GM12864 (cell line): Measurements from ENCODE around the gene HEG1.
"Not testable (repeated sequence)": the region's sequence is repeated elsewhere in the genome, so short reads cannot be mapped to it uniquely, and the experiment has no call there.

Experiments
- DNase-seq: peaks from one replicate; pipeline ENCODE4 v3.0.0-alpha.2; 2011; ENCODE audit warnings: low read depth
- H3K4me3 ChIP-seq: 2 replicates; pipeline ENCODE4 v1.5.1; 2011; ENCODE audit warnings: mild to moderate bottlenecking, low read depth, low read length, control low read depth
- CTCF ChIP-seq: IDR thresholded peaks from 2 replicates; pipeline ENCODE4 v1.5.1; 2011; ENCODE audit warnings: low read depth, mild to moderate bottlenecking, moderate library complexity, low read length, control low read depth, inconsistent platforms; ENCODE audit errors: missing control alignments

HEG1 gene

GRCh38 chr3:124963755-124964154 lies 92.0 kb downstream of the HEG1 start:
- no peak for TF ChIP-seq CTCF
- DNase-seq = no peak
- no peak overlapping the region for H3K4me3 ChIP-seq

DNA sequence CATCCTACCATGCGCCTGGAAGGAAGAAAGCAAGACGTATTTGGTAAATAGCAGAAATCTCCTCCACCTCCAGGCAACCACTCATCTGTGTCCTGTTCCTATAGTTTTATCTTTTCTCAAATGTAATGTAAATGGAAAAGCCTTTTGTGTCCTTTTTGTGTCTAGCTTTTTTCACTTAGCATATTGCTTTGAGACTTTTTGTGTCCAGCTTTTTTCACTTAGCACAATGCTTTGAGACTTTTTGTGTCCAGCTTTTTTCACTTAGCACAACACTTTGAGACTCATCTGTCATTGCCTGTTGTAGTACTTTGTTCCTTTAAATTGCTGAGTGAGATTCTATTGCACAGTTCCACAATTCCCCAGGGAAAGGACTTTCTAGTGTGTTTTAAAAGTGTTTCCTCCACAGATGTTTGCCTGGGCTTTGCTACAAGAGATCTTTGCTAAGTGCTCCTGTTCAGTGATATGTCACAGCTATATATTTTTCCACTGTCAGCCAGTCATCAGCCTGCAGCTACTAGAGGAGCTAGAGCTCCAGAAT lies 93.3 kb downstream of the HEG1 start:
- H3K4me3 ChIP-seq = no peak overlapping the region
- no peak for TF ChIP-seq CTCF
- no peak for DNase-seq

DNA sequence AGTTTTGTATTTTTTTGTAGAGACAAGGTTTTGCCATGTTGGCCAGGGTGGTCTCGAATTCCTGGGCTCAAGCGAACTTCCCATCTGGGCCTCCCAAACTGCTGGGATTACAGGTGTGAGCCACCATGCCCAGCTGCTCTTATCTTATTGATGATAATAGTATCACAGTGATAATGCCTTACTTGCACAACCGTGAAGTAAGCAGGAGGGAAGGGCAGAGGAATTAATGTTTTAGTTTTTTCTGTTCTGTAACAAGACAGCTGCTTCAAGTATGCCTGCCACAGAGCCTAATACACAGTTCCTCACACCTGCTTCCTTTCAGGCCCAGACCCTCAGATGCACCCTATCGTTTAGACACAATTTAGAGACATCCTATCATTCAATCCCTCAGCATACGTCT lies 95.1 kb downstream of the HEG1 start:
- H3K4me3 ChIP-seq = no peak overlapping the region
- no peak for TF ChIP-seq CTCF
- DNase-seq = no peak

DNA sequence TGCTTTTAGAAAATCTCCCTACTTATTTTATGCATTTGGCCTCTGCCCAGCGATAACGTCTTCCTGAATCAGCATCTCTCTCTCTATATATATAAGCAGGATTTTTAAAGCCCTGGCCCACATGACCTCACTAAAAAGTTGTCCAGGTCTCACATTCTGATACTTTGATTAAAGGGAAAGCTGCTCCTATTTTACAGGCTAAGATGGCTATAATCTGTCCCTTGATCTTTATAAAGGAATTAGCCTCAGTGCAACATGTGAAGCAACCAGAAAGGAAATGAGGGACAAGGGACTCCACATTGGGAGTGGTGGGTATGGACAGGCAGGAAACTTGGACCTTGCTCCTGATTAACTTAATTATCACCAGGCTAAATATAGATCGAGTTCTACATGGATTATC lies 95.7 kb downstream of the HEG1 start:
- DNase-seq = no peak
- no peak for TF ChIP-seq CTCF
- no peak overlapping the region for H3K4me3 ChIP-seq

DNA sequence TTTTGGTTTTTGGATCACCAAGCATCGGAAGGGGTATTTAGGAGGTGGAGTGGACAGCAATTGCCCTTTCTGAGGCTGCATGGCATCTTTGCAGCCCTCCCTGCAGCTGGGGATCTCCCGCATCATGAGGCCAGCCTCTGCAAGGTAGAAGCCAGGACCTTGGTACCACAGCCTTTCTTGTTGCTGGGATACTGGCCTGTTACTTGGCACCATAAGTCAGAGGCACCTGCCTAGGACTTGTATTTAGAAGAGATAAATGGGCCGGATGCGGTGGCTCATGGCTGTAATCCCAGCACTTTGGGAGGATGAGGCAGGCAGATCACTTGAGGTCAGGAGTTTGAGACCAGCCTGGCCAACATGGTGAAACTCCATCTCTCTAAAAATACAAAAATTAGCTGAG lies 97.8 kb downstream of the HEG1 start:
- DNase-seq, H3K4me3 ChIP-seq: not testable (repeated sequence)

GRCh38 chr3:124952282-124952855 lies 103.4 kb downstream of the HEG1 start:
- no peak for DNase-seq
- no peak overlapping the region for H3K4me3 ChIP-seq
- TF ChIP-seq CTCF = no peak

GRCh38 chr3:124951511-124952281 lies 104.1 kb downstream of the HEG1 start:
- TF ChIP-seq CTCF = no peak
- no peak overlapping the region for H3K4me3 ChIP-seq
- no peak for DNase-seq
